WTC11 (cell line): Measurements from ENCODE around the gene CAPN1. TPM values are rescaled to one million over a fixed set of nuclear protein-coding genes. Genes with fewer than 3 reads are reported as not detected.

Source experiments
- ATF1 ChIP-seq: sonication (generic); formaldehyde crosslinking; IDR thresholded peaks from 2 replicates; pipeline ENCODE4 v1.8.1; 2023; ENCODE audit warnings: mild to moderate bottlenecking, moderate library complexity, missing genetic modification reagents
- CREM ChIP-seq: sonication (generic); formaldehyde crosslinking; IDR thresholded peaks from 2 replicates; pipeline ENCODE4 v1.8.1; 2022; ENCODE audit warnings: mild to moderate bottlenecking, missing genetic modification reagents, moderate library complexity
- ESRRA ChIP-seq: sonication (generic); formaldehyde crosslinking; IDR thresholded peaks from 2 replicates; pipeline ENCODE4 v1.8.1; 2022; ENCODE audit warnings: mild to moderate bottlenecking, missing genetic modification reagents, borderline replicate concordance
- IRF2 ChIP-seq: sonication (generic); formaldehyde crosslinking; IDR thresholded peaks from 2 replicates; pipeline ENCODE4 v1.8.0; 2022; ENCODE audit warnings: low read depth, missing genetic modification reagents, borderline replicate concordance
- JUN ChIP-seq: sonication (generic); formaldehyde crosslinking; IDR thresholded peaks from 2 replicates; pipeline ENCODE4 v1.8.0; 2023; ENCODE audit warnings: mild to moderate bottlenecking, missing genetic modification reagents
- KAT7 ChIP-seq: sonication (generic); formaldehyde crosslinking; IDR thresholded peaks from 2 replicates; pipeline ENCODE4 v1.8.1; 2023; ENCODE audit warnings: missing genetic modification reagents, mild to moderate bottlenecking, borderline replicate concordance
- NFATC4 ChIP-seq: fragments of 250-450 bp; sonication (Bioruptor Pico); IDR thresholded peaks from 2 replicates; pipeline ENCODE4 v1.9.0; 2021; ENCODE audit warnings: mild to moderate bottlenecking
- NFE2L1 ChIP-seq: sonication (generic); formaldehyde crosslinking; IDR thresholded peaks from 2 replicates; pipeline ENCODE4 v1.8.1; 2023; ENCODE audit warnings: missing genetic modification reagents
- NFYB ChIP-seq: sonication (generic); formaldehyde crosslinking; conservative IDR thresholded peaks from 2 replicates; pipeline ENCODE4 v1.8.0; 2022; ENCODE audit warnings: low read depth, missing genetic modification reagents
- NR2C2 ChIP-seq: sonication (generic); formaldehyde crosslinking; IDR thresholded peaks from 2 replicates; pipeline ENCODE4 v1.8.0; 2022; ENCODE audit warnings: mild to moderate bottlenecking, missing genetic modification reagents
- NR3C1 ChIP-seq: sonication (generic); formaldehyde crosslinking; conservative IDR thresholded peaks from 2 replicates; pipeline ENCODE4 v1.8.1; 2023; ENCODE audit warnings: low read depth, mild to moderate bottlenecking, missing genetic modification reagents
- SMAD4 ChIP-seq: sonication (generic); formaldehyde crosslinking; IDR thresholded peaks from 2 replicates; pipeline ENCODE4 v1.8.0; 2022; ENCODE audit warnings: mild to moderate bottlenecking, missing genetic modification reagents
- SOX15 ChIP-seq: fragments of 250-450 bp; sonication (Bioruptor Pico); IDR thresholded peaks from 2 replicates; pipeline ENCODE4 v1.9.0; 2021; ENCODE audit warnings: mild to moderate bottlenecking
- TEAD1 ChIP-seq: sonication (generic); formaldehyde crosslinking; IDR thresholded peaks from 2 replicates; pipeline ENCODE4 v1.8.0; 2022; ENCODE audit warnings: mild to moderate bottlenecking, missing genetic modification reagents
- ZNF121 ChIP-seq: sonication (generic); formaldehyde crosslinking; IDR thresholded peaks from 2 replicates; pipeline ENCODE4 v1.8.0; 2023; ENCODE audit warnings: missing genetic modification reagents
- ZNF138 ChIP-seq: sonication (generic); formaldehyde crosslinking; conservative IDR thresholded peaks from 2 replicates; pipeline ENCODE4 v1.8.1; 2022; ENCODE audit warnings: mild to moderate bottlenecking, moderate library complexity, missing genetic modification reagents
- ZNF396 ChIP-seq: fragments of 250-450 bp; sonication (Bioruptor Pico); IDR thresholded peaks from 2 replicates; pipeline ENCODE4 v1.8.0; 2021; ENCODE audit warnings: mild to moderate bottlenecking, moderate library complexity, borderline replicate concordance
- ZNF423 ChIP-seq: fragments of 250-450 bp; sonication (Bioruptor Pico); IDR thresholded peaks from 2 replicates; pipeline ENCODE4 v2.1.2; 2022; ENCODE audit warnings: mild to moderate bottlenecking, moderate library complexity
- ZNF671 ChIP-seq: fragments of 250-450 bp; sonication (Bioruptor Pico); IDR thresholded peaks from 2 replicates; pipeline ENCODE4 v1.8.0; 2021; ENCODE audit warnings: mild to moderate bottlenecking
- total RNA-seq: library from RNA; stranded (reverse); gene quantifications from 3 replicates; pipeline ENCODE4 v1.2.3, GENCODE V29; 2021
- TF ChIP-seq, protein P1 (sequence below): fragments of 250-450 bp; sonication (Bioruptor Pico); IDR thresholded peaks from 2 replicates; pipeline ENCODE4 v1.9.0; 2021; ENCODE audit warnings: mild to moderate bottlenecking
- TF ChIP-seq, protein P2 (sequence below): fragments of 250-450 bp; sonication (Bioruptor Pico); conservative IDR thresholded peaks from 2 replicates; pipeline ENCODE4 v1.9.0; 2021; ENCODE audit warnings: mild to moderate bottlenecking
- TF ChIP-seq, protein P3 (sequence below): sonication (generic); formaldehyde crosslinking; conservative IDR thresholded peaks from 2 replicates; pipeline ENCODE4 v1.8.1; 2023; ENCODE audit warnings: mild to moderate bottlenecking, low read depth, missing genetic modification reagents, moderate library complexity
- TF ChIP-seq, protein P4 (sequence below): sonication (generic); formaldehyde crosslinking; IDR thresholded peaks from 2 replicates; pipeline ENCODE4 v1.8.1; 2023; ENCODE audit warnings: mild to moderate bottlenecking, moderate library complexity, missing genetic modification reagents
- TF ChIP-seq, protein P5 (sequence below): sonication (generic); formaldehyde crosslinking; IDR thresholded peaks from 2 replicates; pipeline ENCODE4 v1.8.0; 2023; ENCODE audit warnings: mild to moderate bottlenecking, missing genetic modification reagents
- TF ChIP-seq, protein P6 (sequence below): sonication (generic); formaldehyde crosslinking; IDR thresholded peaks from 2 replicates; pipeline ENCODE4 v1.8.0; 2023; ENCODE audit warnings: missing genetic modification reagents, mild to moderate bottlenecking, borderline replicate concordance

Gene CAPN1
- total RNA-seq, 1 experiment from 2014 or later = 257 TPM

DNA sequence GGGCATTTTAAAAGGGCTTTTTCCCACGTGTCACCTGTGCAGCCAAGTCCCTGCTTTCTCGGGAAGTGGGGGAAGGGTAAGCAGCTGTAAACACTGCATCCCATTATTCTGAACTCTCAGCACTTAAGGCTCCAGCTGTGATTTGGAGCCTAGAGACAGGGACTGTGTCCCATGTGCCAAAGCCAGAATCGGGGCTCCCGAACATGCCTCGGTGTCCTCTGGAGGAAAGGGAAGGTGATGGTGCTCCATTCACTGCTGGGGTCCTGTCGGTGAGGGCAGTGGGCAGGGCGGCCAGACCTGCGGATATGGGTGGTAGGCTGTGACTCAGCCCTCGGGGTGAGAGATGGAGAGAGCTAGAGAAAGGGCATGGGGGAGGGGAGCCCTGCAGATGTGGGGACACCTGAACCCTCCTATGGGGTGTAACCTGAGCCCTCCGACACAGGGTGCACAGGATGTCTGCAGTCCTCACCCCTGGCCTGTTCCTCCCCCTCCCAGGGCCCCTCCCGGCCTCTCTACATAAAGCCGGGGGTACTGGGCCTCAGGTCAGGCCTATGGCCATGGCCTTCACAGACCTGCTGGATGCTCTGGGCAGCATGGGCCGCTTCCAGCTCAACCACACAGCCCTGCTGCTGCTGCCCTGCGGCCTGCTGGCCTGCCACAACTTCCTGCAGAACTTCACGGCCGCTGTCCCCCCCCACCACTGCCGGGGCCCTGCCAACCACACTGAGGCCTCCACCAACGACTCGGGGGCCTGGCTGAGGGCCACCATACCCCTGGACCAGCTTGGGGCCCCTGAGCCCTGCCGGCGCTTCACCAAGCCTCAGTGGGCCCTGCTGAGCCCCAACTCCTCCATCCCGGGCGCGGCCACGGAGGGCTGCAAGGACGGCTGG lies 31.8 kb downstream of the CAPN1 start (continued):
- TF ChIP-seq ZNF121 (CRISPR knock-in tag) = peak; percentile 38; the same call in 1 of the 2 replicates
- TF ChIP-seq, protein P1, sequence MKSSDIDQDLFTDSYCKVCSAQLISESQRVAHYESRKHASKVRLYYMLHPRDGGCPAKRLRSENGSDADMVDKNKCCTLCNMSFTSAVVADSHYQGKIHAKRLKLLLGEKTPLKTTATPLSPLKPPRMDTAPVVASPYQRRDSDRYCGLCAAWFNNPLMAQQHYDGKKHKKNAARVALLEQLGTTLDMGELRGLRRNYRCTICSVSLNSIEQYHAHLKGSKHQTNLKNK (CRISPR knock-in tag) = no peak
- TF ChIP-seq SOX15 (CRISPR knock-in tag) = no peak
- TF ChIP-seq NFYB (CRISPR knock-in tag) = no peak
- TF ChIP-seq, protein P2, sequence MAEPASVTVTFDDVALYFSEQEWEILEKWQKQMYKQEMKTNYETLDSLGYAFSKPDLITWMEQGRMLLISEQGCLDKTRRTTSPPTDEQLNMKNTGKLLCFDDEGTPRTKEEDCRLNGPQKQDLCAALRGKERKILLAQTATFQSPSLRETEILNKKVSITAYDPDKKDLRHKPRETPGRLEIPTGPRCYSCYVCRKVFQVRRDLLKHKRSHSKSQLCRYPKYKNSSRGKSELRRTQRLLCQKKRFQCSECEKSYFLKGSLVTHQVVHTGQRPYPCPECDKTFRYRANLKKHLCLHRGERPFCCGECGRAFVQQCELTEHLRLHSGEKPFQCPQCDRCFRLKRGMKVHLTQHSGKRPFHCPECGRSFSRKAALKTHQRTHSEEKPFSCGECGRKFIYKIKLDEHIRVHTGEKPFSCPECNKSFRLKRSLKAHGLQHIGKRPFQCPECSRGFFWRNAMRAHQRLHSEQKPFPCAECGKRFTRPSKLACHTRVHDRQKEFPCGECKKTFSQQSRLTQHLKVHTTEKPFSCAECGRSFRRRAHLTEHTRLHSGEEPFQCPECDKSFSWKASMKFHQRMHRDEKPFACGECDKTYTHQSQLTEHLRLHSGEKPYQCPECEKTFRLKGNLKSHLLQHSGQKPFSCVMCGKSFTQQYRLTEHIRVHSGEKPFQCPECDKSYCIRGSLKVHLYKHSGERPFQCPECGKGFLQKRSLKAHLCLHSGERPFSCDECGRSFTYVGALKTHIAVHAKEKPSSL (CRISPR knock-in tag) = no peak
- TF ChIP-seq, protein P3, sequence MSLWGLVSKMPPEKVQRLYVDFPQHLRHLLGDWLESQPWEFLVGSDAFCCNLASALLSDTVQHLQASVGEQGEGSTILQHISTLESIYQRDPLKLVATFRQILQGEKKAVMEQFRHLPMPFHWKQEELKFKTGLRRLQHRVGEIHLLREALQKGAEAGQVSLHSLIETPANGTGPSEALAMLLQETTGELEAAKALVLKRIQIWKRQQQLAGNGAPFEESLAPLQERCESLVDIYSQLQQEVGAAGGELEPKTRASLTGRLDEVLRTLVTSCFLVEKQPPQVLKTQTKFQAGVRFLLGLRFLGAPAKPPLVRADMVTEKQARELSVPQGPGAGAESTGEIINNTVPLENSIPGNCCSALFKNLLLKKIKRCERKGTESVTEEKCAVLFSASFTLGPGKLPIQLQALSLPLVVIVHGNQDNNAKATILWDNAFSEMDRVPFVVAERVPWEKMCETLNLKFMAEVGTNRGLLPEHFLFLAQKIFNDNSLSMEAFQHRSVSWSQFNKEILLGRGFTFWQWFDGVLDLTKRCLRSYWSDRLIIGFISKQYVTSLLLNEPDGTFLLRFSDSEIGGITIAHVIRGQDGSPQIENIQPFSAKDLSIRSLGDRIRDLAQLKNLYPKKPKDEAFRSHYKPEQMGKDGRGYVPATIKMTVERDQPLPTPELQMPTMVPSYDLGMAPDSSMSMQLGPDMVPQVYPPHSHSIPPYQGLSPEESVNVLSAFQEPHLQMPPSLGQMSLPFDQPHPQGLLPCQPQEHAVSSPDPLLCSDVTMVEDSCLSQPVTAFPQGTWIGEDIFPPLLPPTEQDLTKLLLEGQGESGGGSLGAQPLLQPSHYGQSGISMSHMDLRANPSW = no peak
- peak; percentile 77 for TF ChIP-seq TEAD1
- no peak for TF ChIP-seq SMAD4 (CRISPR knock-in tag)
- TF ChIP-seq ESRRA (CRISPR knock-in tag) = no peak
- TF ChIP-seq CREM (CRISPR knock-in tag) = no peak
- no peak; the same call in 1 of the 2 replicates for TF ChIP-seq NFATC4 (CRISPR knock-in tag)
- no peak for TF ChIP-seq NR2C2 (CRISPR knock-in tag)
- TF ChIP-seq ZNF671 (CRISPR knock-in tag) = no peak
- 0 out of 2 replicates have a peak, but pooled peaks have one; percentile 67 for TF ChIP-seq NR3C1
- TF ChIP-seq, protein P4, sequence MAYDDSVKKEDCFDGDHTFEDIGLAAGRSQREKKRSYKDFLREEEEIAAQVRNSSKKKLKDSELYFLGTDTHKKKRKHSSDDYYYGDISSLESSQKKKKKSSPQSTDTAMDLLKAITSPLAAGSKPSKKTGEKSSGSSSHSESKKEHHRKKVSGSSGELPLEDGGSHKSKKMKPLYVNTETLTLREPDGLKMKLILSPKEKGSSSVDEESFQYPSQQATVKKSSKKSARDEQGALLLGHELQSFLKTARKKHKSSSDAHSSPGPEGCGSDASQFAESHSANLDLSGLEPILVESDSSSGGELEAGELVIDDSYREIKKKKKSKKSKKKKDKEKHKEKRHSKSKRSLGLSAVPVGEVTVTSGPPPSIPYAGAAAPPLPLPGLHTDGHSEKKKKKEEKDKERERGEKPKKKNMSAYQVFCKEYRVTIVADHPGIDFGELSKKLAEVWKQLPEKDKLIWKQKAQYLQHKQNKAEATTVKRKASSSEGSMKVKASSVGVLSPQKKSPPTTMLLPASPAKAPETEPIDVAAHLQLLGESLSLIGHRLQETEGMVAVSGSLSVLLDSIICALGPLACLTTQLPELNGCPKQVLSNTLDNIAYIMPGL (CRISPR knock-in tag) = no peak
- TF ChIP-seq ZNF396 = no peak
- TF ChIP-seq, protein P5, sequence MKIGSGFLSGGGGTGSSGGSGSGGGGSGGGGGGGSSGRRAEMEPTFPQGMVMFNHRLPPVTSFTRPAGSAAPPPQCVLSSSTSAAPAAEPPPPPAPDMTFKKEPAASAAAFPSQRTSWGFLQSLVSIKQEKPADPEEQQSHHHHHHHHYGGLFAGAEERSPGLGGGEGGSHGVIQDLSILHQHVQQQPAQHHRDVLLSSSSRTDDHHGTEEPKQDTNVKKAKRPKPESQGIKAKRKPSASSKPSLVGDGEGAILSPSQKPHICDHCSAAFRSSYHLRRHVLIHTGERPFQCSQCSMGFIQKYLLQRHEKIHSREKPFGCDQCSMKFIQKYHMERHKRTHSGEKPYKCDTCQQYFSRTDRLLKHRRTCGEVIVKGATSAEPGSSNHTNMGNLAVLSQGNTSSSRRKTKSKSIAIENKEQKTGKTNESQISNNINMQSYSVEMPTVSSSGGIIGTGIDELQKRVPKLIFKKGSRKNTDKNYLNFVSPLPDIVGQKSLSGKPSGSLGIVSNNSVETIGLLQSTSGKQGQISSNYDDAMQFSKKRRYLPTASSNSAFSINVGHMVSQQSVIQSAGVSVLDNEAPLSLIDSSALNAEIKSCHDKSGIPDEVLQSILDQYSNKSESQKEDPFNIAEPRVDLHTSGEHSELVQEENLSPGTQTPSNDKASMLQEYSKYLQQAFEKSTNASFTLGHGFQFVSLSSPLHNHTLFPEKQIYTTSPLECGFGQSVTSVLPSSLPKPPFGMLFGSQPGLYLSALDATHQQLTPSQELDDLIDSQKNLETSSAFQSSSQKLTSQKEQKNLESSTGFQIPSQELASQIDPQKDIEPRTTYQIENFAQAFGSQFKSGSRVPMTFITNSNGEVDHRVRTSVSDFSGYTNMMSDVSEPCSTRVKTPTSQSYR (CRISPR knock-in tag) = peak; percentile 89; the same call in 1 of the 2 replicates
- TF ChIP-seq KAT7 (CRISPR knock-in tag) = no peak
- TF ChIP-seq, protein P6, sequence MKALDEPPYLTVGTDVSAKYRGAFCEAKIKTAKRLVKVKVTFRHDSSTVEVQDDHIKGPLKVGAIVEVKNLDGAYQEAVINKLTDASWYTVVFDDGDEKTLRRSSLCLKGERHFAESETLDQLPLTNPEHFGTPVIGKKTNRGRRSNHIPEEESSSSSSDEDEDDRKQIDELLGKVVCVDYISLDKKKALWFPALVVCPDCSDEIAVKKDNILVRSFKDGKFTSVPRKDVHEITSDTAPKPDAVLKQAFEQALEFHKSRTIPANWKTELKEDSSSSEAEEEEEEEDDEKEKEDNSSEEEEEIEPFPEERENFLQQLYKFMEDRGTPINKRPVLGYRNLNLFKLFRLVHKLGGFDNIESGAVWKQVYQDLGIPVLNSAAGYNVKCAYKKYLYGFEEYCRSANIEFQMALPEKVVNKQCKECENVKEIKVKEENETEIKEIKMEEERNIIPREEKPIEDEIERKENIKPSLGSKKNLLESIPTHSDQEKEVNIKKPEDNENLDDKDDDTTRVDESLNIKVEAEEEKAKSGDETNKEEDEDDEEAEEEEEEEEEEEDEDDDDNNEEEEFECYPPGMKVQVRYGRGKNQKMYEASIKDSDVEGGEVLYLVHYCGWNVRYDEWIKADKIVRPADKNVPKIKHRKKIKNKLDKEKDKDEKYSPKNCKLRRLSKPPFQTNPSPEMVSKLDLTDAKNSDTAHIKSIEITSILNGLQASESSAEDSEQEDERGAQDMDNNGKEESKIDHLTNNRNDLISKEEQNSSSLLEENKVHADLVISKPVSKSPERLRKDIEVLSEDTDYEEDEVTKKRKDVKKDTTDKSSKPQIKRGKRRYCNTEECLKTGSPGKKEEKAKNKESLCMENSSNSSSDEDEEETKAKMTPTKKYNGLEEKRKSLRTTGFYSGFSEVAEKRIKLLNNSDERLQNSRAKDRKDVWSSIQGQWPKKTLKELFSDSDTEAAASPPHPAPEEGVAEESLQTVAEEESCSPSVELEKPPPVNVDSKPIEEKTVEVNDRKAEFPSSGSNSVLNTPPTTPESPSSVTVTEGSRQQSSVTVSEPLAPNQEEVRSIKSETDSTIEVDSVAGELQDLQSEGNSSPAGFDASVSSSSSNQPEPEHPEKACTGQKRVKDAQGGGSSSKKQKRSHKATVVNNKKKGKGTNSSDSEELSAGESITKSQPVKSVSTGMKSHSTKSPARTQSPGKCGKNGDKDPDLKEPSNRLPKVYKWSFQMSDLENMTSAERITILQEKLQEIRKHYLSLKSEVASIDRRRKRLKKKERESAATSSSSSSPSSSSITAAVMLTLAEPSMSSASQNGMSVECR = peak; percentile 61; the same call in 1 of the 2 replicates
- TF ChIP-seq ZNF423 (CRISPR knock-in tag) = peak; percentile 63
- 0 out of 2 replicates have a peak, but pooled peaks have one; percentile 51 for TF ChIP-seq ZNF138 (CRISPR knock-in tag)
- TF ChIP-seq IRF2 = no peak
- TF ChIP-seq NFE2L1 (CRISPR knock-in tag) = peak; percentile 86
- TF ChIP-seq JUN = 0 out of 2 replicates have a peak, but pooled peaks have one; percentile 35
- TF ChIP-seq ATF1 (CRISPR knock-in tag) = no peak
